Measurements from ENCODE around the gene FARP1. TPM values are rescaled to one million over a fixed set of nuclear protein-coding genes. Genes with fewer than 3 reads are reported as not detected.

Gene FARP1
- total and polyA plus RNA-seq, 2 of the 8 experiments (the other 6 are each of a cell fraction or from before 2014, with no cell fraction given): 24.7 to 104 TPM

DNA sequence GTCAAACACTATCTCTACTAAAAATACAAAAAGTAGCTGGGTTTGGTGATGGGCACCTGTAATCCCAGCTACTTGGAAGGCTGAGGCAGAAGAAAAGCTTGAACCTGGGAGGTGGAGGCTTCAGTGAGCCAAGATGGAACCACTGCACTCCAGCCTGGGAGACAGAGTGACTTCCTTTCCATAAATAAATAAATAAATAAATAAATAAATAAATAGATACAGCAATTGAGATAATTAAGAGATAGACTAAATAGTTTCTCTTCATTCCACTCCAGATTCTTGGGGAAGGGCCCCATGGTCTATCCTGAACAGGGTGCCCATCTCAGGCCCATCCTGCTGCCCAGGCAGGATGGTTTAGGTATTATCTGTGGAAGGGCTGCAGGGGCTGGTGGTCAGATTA lies 24.0 kb upstream of the FARP1 start:
- Histone ChIP-seq H3K56ac (replicated peaks; ENCODE audit: insufficient read length, low read depth, low read length) (no peak overlapping the region), H2AFZ (ENCODE audit: low read length) (no peak overlapping the region), H3K79me1 (ENCODE audit: low read depth, low read length) (no peaks in the 10 kb centered on the region), H4K5ac (ENCODE audit: insufficient read length, low read depth, low read length) (no peak overlapping the region), H4K20me1 (replicated peaks in 1 of 2; ENCODE audit: control insufficient read depth in 1 of 2, insufficient read depth in 2 of 2, low read length in 2 of 2) (no peaks in the 10 kb centered on the region), H3K4me2 (ENCODE audit: insufficient read depth in 1 of 2, low read depth in 2 of 2, low read length in 2 of 2) (no peak overlapping the region), H4K8ac (ENCODE audit: extremely low read depth, insufficient read depth, low read length) (no peak overlapping the region), H3K23ac (ENCODE audit: insufficient read length) (no peak overlapping the region), H3K27me3 (replicated peaks in 1 of 4; ENCODE audit: control insufficient read depth in 3 of 4, extremely low read depth in 1 of 4, insufficient read depth in 3 of 4, low read length in 3 of 4) (no peaks in the 10 kb centered on the region), H2BK20ac (ENCODE audit: low read length) (no peak overlapping the region), H3K27ac (ENCODE audit: low read depth, low read length) (no peak overlapping the region), H3K9ac (replicated peaks in 1 of 4; ENCODE audit: extremely low read depth in 1 of 4, low read depth in 3 of 4, low read length in 3 of 4) (no peak overlapping the region), H3K4ac (replicated peaks; ENCODE audit: insufficient read length, low read depth, low read length) (no peak overlapping the region), H3K4me1 (replicated peaks in 1 of 4; ENCODE audit: control insufficient read depth in 3 of 4, insufficient read depth in 4 of 4, low read length in 3 of 4) (no peaks in the 10 kb centered on the region; a peak in 2 of 7 replicates), H2BK12ac (ENCODE audit: low read depth, low read length) (no peak overlapping the region), H2BK120ac (replicated peaks; ENCODE audit: low read depth, low read length) (no peak overlapping the region), H3K23me2 (ENCODE audit: low read depth, low read length) (no peaks in the 10 kb centered on the region), H2AK5ac (ENCODE audit: low read depth, low read length) (no peak overlapping the region), H3K9me3 (ENCODE audit: insufficient read depth in 2 of 2, low read depth in 1 of 2, low read length in 1 of 2) (no peaks in the 10 kb centered on the region), H3K4me3 (ENCODE audit: extremely low read depth in 1 of 4, insufficient read depth in 2 of 4, low read depth in 3 of 4, low read length in 4 of 4) (no peak overlapping the region), H2BK5ac (ENCODE audit: low read depth, low read length) (no peak overlapping the region), H3K18ac (ENCODE audit: extremely low read depth, low read length) (no peak overlapping the region), H2BK15ac (ENCODE audit: low read length) (no peak overlapping the region), H3K14ac (ENCODE audit: insufficient read length) (no peak overlapping the region), H3K79me2 (ENCODE audit: control insufficient read depth in 1 of 2, insufficient read depth in 2 of 2, low read length in 2 of 2) (no peaks in the 10 kb centered on the region), H4K91ac (replicated peaks; ENCODE audit: insufficient read length, low read length) (no peak overlapping the region), H3K36me3 (ENCODE audit: control insufficient read depth in 2 of 4, insufficient read depth in 4 of 4, low read length in 3 of 4) (no peaks in the 10 kb centered on the region)
- TF ChIP-seq SIN3A (conservative IDR thresholded peaks at IDR 0.05 in 1 of 2, IDR thresholded peaks at IDR 0.05 in 1 of 2; ENCODE audit: low read depth in 1 of 2, low read length in 2 of 2) (no peak), GABPA (IDR thresholded peaks at IDR 0.05; ENCODE audit: borderline replicate concordance, insufficient read depth, low read length) (no peak), TCF12 (IDR thresholded peaks at IDR 0.05; ENCODE audit: low read depth, low read length) (no peak), MAFK (IDR thresholded peaks at IDR 0.05; ENCODE audit: low read depth, low read length) (no peak), KDM4A (IDR thresholded peaks at IDR 0.05; ENCODE audit: low read depth, low read length, severe bottlenecking) (no peak)
- ChIA-PET CTCF (ENCODE audit: partially characterized antibody) (interaction anchor here (1.6 kb wide), 1 partner anchor 10 kb away, joined by 4 read pairs; no protein-coding TSS in a partner anchor), POLR2A (ENCODE audit: partially characterized antibody) (no interaction called here)
- no peak for FAIRE-seq
- DNase-seq (ENCODE audit: low read depth in 1 of 2, low spot score in 2 of 2): no peak

Data from H1 (cell line).